ENCODE measurements around the gene RBBP8NL. TPM values are rescaled to one million over a fixed set of nuclear protein-coding genes. Genes with fewer than 3 reads are reported as not detected.

Gene RBBP8NL
- total and polyA plus RNA-seq, 12 donors: not detected

GRCh38 chr20:62460678-62461077 is 33.3 kb upstream of the RBBP8NL start:
- Histone ChIP-seq H3K4me1 (replicated peaks in 1 of 2) (no peaks in the 10 kb centered on the region), H3K27me3 (no peaks in the 10 kb centered on the region), H3K36me3 (replicated peaks in 1 of 2) (no peaks in the 10 kb centered on the region), H3K27ac (no peak overlapping the region), H3K4me3 (no peak overlapping the region), H3K9me3 (replicated peaks in 1 of 3) (no peaks in the 10 kb centered on the region)
- WGBS, 4 donors: 60 to 79% (median 73%) methylated on average over 6 to 15 of the region's 15 CpGs
- TF ChIP-seq CTCF (IDR thresholded peaks at IDR 0.05) (no peak), POLR2A (IDR thresholded peaks at IDR 0.05) (no peak)
- no peak for DNase-seq
- intact Hi-C loops (cut with DNase I): no loop called here

GRCh38 chr20:62459488-62459887 is 32.1 kb upstream of the RBBP8NL start:
- no peaks in the 10 kb centered on the region for H3K27me3 ChIP-seq
- WGBS, 4 donors: 38 to 59% (median 46%) methylated on average over 5 to 14 of the region's 14 CpGs

GRCh38 chr20:62458275-62459251 is 31.2 kb upstream of the RBBP8NL start:
- no peak overlapping the region for H3K27ac ChIP-seq
- no peaks in the 10 kb centered on the region for H3K27me3 ChIP-seq
- intact Hi-C loops (cut with DNase I): no loop called here
- H3K9me3 ChIP-seq (replicated peaks in 1 of 3): no peaks in the 10 kb centered on the region
- WGBS, 4 donors: 42 to 69% (median 55%) methylated on average over 14 to 41 of the region's 41 CpGs
- no peaks in the 10 kb centered on the region for H3K4me1 ChIP-seq (replicated peaks in 1 of 2)
- H3K36me3 ChIP-seq (replicated peaks in 1 of 2): no peaks in the 10 kb centered on the region
- no peak overlapping the region for H3K4me3 ChIP-seq
- DNase-seq: no peak
- TF ChIP-seq CTCF (IDR thresholded peaks at IDR 0.05): no peak

More at GRCh38 chr20:62459488-62459887, 32.1 kb upstream of the RBBP8NL start:
- TF ChIP-seq CTCF (IDR thresholded peaks at IDR 0.05) (no peak), POLR2A (IDR thresholded peaks at IDR 0.05) (no peak)
- Histone ChIP-seq H3K36me3 (replicated peaks in 1 of 2) (no peaks in the 10 kb centered on the region), H3K9me3 (replicated peaks in 1 of 3) (no peaks in the 10 kb centered on the region), H3K4me1 (replicated peaks in 1 of 2) (no peaks in the 10 kb centered on the region), H3K27ac (no peak overlapping the region), H3K4me3 (no peak overlapping the region)
- intact Hi-C loops (cut with DNase I): no loop called here
- DNase-seq: no peak

- Histone ChIP-seq H3K9me3 (replicated peaks in 1 of 3) (no peaks in the 10 kb centered on the region), H3K27me3 (no peaks in the 10 kb centered on the region), H3K27ac (no peak overlapping the region), H3K36me3 (replicated peaks in 1 of 2) (no peaks in the 10 kb centered on the region), H3K4me3 (no peak overlapping the region), H3K4me1 (replicated peaks in 1 of 2) (no peaks in the 10 kb centered on the region)
- TF ChIP-seq POLR2A (IDR thresholded peaks at IDR 0.05) (no peak), CTCF (IDR thresholded peaks at IDR 0.05) (no peak)
- WGBS, 4 donors: 79 to 88% (median 81%) methylated on average over 11 to 20 of the region's 20 CpGs
- no peak for DNase-seq
- intact Hi-C loops (cut with DNase I): no loop called here
Measured at GRCh38 chr20:62457831-62458230, 30.5 kb upstream of the RBBP8NL start.

All from adrenal gland (tissue), 12 donors.